Colonic mucosa (tissue), 4 donors: Measurements from ENCODE around the gene PARD3B. TPM values are rescaled to one million over a fixed set of nuclear protein-coding genes. Genes with fewer than 3 reads are reported as not detected.

ENCODE experiments used
- DNase-seq: peaks from one replicate; pipeline ENCODE4 v3.0.0-alpha.2; 2020
- H3K27ac ChIP-seq: fragments of 200-600 bp; one replicate; pipeline ENCODE4 v1.8.0; 2021
- H3K27me3 ChIP-seq: fragments of 200-600 bp; one replicate; pipeline ENCODE4 v1.8.0; 2021
- H3K36me3 ChIP-seq: fragments of 200-600 bp; one replicate; pipeline ENCODE4 v1.8.0; 2021
- H3K4me1 ChIP-seq: fragments of 200-600 bp; one replicate; pipeline ENCODE4 v1.8.0; 2021; ENCODE audit warnings: mild to moderate bottlenecking
- H3K4me3 ChIP-seq: fragments of 200-600 bp; one replicate; pipeline ENCODE4 v1.8.0; 2021
- H3K9ac ChIP-seq, 2 donors: one replicate each; pipeline ENCODE4 v1.7.0; 2013; ENCODE audit warnings: control low read depth in 2 of 2, low read depth in 2 of 2, low read length in 2 of 2
- H3K9me3 ChIP-seq: fragments of 200-600 bp; one replicate; pipeline ENCODE4 v1.8.0; 2021
- intact Hi-C: fragments of 100-400 bp; cut with DNase I; formaldehyde crosslinking; loops from one replicate; pipeline ENCODE4 v1.14.1; 2022
- total RNA-seq, 2 donors: library from RNA; stranded (reverse); fragmentation: NEBNext Ultra II Directional in 1 of 2; extraction: Animal tissue kit (Norgen Biotek cat#: 25700) in 1 of 2; gene quantifications; one replicate each; pipeline ENCODE4 v1.2.1, GENCODE V29; 2021
- TF ChIP-seq, protein P1 (sequence below): fragments of 200-600 bp; IDR thresholded peaks from one replicate; pipeline ENCODE4 v1.8.0; 2022; ENCODE audit warnings: antibody characterized with exemption, mild to moderate bottlenecking
- donor health status: healthy.
- donor health status: DM: no; HTN: no; CAD: no.
- donor health status: DM: no; HTN: no; CAD: no.

The PARD3B gene
- total RNA-seq, 2 donors from 2014 or later: 20.0 to 24.2 TPM

DNA sequence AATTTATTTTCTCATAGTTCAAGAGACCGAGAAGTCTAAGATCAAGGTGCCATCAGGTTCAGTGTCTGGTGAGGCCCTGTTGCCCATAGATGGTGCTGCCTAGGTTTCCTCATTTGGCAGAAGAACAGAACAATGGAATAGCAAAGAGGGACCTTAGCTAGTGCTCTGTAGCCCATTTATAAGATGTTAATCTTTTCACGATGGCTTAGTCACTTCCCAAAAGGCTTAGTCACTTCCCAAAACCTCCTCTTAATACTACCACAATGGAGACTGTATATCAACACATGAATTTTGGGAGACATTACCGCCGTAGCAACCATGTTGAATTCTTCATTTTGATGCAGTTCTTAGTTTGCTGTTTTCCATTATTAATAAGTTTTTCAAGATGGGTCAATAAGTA is 890.7 kb downstream of the PARD3B start:
- no peak for DNase-seq
- Histone ChIP-seq H3K36me3 (no peaks in the 10 kb centered on the region), H3K9me3 (no peaks in the 10 kb centered on the region), H3K27ac (no peak overlapping the region), H3K9ac (no peak overlapping the region), H3K4me1 (no peaks in the 10 kb centered on the region), H3K27me3 (no peaks in the 10 kb centered on the region), H3K4me3 (no peak overlapping the region)
- intact Hi-C loops: no loop called here
- TF ChIP-seq, protein P1, sequence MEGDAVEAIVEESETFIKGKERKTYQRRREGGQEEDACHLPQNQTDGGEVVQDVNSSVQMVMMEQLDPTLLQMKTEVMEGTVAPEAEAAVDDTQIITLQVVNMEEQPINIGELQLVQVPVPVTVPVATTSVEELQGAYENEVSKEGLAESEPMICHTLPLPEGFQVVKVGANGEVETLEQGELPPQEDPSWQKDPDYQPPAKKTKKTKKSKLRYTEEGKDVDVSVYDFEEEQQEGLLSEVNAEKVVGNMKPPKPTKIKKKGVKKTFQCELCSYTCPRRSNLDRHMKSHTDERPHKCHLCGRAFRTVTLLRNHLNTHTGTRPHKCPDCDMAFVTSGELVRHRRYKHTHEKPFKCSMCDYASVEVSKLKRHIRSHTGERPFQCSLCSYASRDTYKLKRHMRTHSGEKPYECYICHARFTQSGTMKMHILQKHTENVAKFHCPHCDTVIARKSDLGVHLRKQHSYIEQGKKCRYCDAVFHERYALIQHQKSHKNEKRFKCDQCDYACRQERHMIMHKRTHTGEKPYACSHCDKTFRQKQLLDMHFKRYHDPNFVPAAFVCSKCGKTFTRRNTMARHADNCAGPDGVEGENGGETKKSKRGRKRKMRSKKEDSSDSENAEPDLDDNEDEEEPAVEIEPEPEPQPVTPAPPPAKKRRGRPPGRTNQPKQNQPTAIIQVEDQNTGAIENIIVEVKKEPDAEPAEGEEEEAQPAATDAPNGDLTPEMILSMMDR: no peak

DNA sequence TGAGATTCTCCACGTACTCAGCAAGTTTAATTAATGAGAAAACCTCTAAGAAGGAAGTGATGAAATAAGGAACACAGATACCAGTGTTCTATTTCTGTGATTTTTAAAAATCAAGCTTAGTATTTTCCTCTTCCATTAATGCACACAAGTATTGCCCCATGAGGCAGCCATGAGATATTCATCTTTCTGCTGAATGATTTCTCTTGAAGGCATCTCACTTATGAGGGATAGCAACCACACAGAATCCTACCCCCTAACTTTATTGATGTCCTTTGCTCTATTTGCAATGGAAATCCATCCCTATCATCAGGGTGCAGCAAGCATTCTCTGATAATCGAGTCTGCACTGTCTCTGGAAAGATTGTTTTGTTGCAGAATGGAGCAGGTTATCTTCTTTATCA is 893.0 kb downstream of the PARD3B start:
- H3K27me3 ChIP-seq: no peaks in the 10 kb centered on the region
- no peaks in the 10 kb centered on the region for H3K9me3 ChIP-seq
- H3K36me3 ChIP-seq: no peaks in the 10 kb centered on the region
- TF ChIP-seq, protein P1: no peak
- no peak overlapping the region for H3K27ac ChIP-seq
- intact Hi-C loops: no loop called here
- H3K4me1 ChIP-seq: no peaks in the 10 kb centered on the region
- H3K9ac ChIP-seq: no peak overlapping the region
- H3K4me3 ChIP-seq: no peak overlapping the region
- DNase-seq: no peak

DNA sequence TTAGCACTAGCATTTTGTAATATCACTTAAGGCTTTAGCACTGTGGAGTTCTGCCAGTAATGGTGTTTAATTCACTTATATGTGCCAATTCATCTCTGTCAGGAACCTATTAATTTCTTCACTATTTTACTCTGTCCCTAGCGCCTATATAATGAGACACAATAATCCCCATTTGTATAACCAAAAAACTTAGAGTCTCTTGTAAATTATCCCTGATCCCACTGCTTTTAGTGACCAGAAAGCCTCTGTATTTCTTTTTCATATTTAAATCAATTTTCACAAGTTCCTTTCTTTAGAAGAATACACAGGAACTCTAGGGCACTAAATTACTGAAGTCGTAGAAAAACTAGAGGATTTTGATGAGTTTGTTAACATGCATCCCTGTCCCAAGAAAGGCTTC is 894.3 kb downstream of the PARD3B start:
- H3K4me1 ChIP-seq: no peaks in the 10 kb centered on the region
- intact Hi-C loops: no loop called here

DNA sequence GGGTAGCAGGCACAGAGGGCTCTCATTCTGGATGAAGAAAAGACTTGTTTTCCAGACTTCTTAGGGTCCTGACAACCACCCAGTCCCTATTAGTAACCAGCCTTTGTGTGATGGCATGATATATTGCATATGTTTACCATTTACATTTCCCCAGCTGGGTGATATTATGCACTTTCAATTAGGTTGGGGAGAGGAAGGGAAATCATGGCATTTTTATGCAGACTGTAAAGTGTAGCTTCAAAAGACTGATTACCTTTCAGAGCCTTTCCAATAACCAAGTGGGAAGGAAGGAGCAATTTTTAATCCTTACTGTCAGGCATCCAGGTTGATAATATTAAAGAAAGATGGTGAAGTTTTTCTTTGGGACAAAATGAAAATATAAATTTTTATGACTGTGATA is 896.2 kb downstream of the PARD3B start:
- DNase-seq: no peak
- intact Hi-C loops: no loop called here

More for the DNA sequence above, 894.3 kb downstream of the PARD3B start:
- Histone ChIP-seq H3K27ac (no peak overlapping the region), H3K4me3 (no peak overlapping the region), H3K27me3 (no peaks in the 10 kb centered on the region), H3K36me3 (no peaks in the 10 kb centered on the region), H3K9ac (no peak overlapping the region), H3K9me3 (no peaks in the 10 kb centered on the region)
- DNase-seq: no peak
- TF ChIP-seq, protein P1: no peak

DNA sequence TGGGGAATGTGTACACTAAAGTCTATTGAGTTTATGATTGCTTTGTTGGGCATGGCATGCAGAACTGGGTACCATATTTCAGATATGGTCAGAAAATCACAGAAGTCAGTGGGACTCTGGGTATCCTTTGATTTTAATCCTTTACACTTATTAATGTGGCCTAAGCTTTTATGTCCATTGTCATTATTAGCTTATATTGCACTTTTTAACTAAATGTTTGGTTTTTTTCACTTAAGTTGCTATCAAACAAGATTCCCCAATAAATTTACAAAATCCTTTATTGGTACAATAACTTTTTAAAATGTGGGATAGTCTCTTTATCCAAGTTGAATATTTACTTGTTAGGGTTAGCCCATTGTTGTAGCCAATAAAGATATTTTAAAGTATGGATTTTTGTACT is 902.9 kb downstream of the PARD3B start:
- H3K36me3 ChIP-seq: no peaks in the 10 kb centered on the region
- H3K9ac ChIP-seq: no peak overlapping the region
- H3K4me3 ChIP-seq: no peak overlapping the region
- DNase-seq: no peak
- intact Hi-C loops: no loop called here
- TF ChIP-seq, protein P1: no peak
- H3K9me3 ChIP-seq: no peaks in the 10 kb centered on the region
- H3K27me3 ChIP-seq: no peaks in the 10 kb centered on the region
- H3K4me1 ChIP-seq: no peaks in the 10 kb centered on the region
- no peak overlapping the region for H3K27ac ChIP-seq

More for the DNA sequence above, 896.2 kb downstream of the PARD3B start:
- no peaks in the 10 kb centered on the region for H3K36me3 ChIP-seq
- no peaks in the 10 kb centered on the region for H3K4me1 ChIP-seq
- TF ChIP-seq, protein P1: no peak
- no peak overlapping the region for H3K27ac ChIP-seq
- no peaks in the 10 kb centered on the region for H3K27me3 ChIP-seq
- H3K9me3 ChIP-seq: no peaks in the 10 kb centered on the region
- H3K4me3 ChIP-seq: no peak overlapping the region
- no peak overlapping the region for H3K9ac ChIP-seq
